GM21786 (cell line): Measurements from ENCODE around the gene ADGRB2.
A peak's percentile ranks its signal among the peaks of the same experiment; 100 is the strongest.

ENCODE experiments used
- ATAC-seq: cut with Tn5 transposase; IDR thresholded peaks from one replicate; pipeline ENCODE4 v1.9.1; 2021; ENCODE audit not compliant: unreplicated experiment

Gene ADGRB2

GRCh38 chr1:31795801-31796621, 31.9 kb upstream of the ADGRB2 start:
- no peak for ATAC-seq

- ATAC-seq: no peak
Observed at GRCh38 chr1:31795096-31795675, 31.0 kb upstream of the ADGRB2 start.

GRCh38 chr1:31793586-31794285, 29.6 kb upstream of the ADGRB2 start:
- ATAC-seq: no peak

- ATAC-seq: no peak
Observed at GRCh38 chr1:31793086-31793485, 28.9 kb upstream of the ADGRB2 start.

GRCh38 chr1:31792541-31792940, 28.4 kb upstream of the ADGRB2 start:
- no peak for ATAC-seq

- no peak for ATAC-seq
Observed at GRCh38 chr1:31792116-31792515, 28.0 kb upstream of the ADGRB2 start.

GRCh38 chr1:31791131-31791858, 27.2 kb upstream of the ADGRB2 start:
- no peak for ATAC-seq

GRCh38 chr1:31790641-31791091, 26.5 kb upstream of the ADGRB2 start:
- no peak for ATAC-seq

- ATAC-seq: no peak
Observed at GRCh38 chr1:31790140-31790539, 26.0 kb upstream of the ADGRB2 start.

GRCh38 chr1:31789259-31790065, 25.3 kb upstream of the ADGRB2 start:
- peak; percentile 43 for ATAC-seq

GRCh38 chr1:31788825-31789256, 24.7 kb upstream of the ADGRB2 start:
- ATAC-seq: peak; percentile 13

- peak; percentile 69 for ATAC-seq
Observed at GRCh38 chr1:31788138-31788824, 24.1 kb upstream of the ADGRB2 start.

GRCh38 chr1:31787786-31788137, 23.6 kb upstream of the ADGRB2 start:
- ATAC-seq: no peak

GRCh38 chr1:31787261-31787660, 23.1 kb upstream of the ADGRB2 start:
- ATAC-seq: no peak

GRCh38 chr1:31786366-31787060, 22.4 kb upstream of the ADGRB2 start:
- ATAC-seq: no peak

- ATAC-seq: no peak
Observed at GRCh38 chr1:31785947-31786290, 21.8 kb upstream of the ADGRB2 start.

- ATAC-seq: no peak
Observed at GRCh38 chr1:31785020-31785946, 21.1 kb upstream of the ADGRB2 start.

GRCh38 chr1:31784356-31785019, 20.3 kb upstream of the ADGRB2 start:
- ATAC-seq: no peak
